Activated CD8-positive, alpha-beta memory T cell treated with anti-CD3 and anti-CD28 coated beads, Interleukin-2, amount 50 U/mL, for 1 hour (primary cell): Measurements from ENCODE around the gene USH2A.

Experiments
- DNase-seq: peaks from one replicate; pipeline ENCODE4 v3.0.0-alpha.2; 2020; ENCODE audit errors: extremely low read depth

The USH2A gene

DNA sequence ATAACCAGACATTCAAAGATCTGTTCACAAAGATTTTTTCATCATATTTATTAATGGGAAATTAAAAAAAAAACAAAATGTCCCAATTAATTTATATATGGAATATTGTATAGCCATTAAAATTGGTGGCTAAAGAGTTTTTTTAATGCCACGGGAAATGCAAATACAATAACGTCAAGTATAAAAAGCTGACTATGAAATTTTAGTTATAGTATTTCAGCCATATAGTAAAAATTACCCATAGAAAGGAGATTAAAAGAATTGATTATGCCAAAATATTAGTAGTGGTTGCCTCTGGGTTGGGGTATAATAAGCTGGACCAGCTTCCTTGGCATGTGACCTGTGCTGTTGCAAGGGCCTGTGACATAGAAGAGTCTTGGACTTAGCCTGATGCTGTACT lies 777.4 kb downstream of the USH2A start:
- no peak for DNase-seq

DNA sequence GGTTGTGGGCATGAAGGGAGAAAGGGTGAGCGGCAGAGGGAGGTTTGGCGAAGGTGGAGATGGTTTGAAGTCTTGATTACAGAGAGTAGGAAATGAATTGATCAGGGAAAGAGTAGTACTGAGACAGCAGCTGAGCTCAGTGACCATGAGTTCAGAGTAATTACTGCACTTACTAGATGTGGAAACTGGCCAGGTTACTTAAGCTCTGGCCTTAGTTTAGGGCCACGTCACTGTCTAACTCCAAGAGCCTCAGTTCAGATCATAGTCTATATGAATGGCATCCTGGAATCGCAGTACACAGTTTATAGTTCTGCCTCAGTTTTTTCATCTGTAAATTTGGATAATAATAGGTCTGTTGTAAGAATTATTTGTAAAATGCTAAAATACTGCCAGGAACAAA lies 778.1 kb downstream of the USH2A start:
- DNase-seq, result no peak

DNA sequence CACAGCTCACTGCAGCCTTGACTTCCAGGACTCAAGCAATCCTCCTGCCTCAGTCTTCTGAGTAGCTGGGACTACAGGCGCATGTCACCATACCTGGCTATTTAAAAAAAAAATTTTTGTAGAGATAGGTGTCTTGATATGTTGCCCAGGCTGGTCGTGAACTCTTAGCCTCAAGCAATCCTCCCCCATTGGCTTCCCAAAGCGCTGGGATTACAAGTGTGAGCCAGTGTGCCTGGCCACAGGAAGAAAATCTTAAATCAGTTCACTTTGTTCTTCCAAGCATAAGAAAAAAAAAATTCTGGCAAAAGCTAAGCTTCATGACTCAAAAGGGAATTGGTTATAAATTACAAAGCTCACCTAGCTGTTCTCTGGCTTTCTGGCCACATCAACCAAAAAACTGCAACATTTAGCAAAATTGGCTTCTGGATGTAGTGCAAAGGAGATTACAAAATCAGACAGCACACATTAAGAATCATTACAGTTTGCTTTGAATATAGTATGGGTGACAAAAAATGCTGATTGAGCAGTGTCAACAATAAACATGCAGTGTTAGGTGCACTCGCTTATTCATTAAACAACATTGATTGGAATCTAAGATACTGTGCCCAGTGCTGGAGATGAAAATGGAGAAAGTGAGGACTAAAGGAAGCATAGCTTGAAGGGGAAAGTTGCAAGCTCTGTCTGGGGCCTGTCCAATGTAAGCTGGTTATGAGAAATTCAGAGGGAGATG lies 779.5 kb downstream of the USH2A start:
- no peak for DNase-seq

DNA sequence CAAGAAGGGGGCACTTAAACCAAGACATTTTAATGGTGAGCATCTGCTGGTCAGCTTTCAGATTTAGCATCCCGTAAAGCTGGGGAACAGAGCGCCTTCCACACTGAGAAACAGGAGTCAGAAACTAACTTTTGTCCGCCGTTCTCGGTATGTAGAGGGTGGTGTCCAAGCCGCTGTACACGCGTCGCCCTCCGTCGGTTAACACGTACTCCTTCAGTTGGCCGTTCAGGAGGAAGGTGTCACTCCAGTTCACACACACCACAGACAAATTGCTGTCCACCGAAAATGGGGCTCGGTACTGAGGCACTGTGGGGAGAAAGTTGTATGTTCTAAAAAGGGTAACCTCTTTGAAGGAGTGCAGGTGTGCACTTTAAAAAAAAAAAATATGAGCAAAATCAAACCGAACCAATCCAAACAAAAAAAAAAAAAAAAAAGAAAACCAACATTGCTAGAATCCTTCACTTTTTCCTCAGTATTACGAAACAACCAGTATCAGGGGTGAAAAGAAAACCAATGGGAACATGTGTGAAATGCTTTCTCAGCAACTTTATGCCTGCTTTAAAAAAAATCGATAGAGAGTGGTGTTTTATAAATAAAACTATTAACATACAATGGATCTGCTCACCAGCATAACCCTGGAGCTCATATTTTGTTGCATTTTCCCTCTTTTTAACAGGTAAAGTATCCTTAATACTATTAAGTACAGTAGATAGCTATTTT lies 782.7 kb downstream of the USH2A start:
- no peak for DNase-seq

DNA sequence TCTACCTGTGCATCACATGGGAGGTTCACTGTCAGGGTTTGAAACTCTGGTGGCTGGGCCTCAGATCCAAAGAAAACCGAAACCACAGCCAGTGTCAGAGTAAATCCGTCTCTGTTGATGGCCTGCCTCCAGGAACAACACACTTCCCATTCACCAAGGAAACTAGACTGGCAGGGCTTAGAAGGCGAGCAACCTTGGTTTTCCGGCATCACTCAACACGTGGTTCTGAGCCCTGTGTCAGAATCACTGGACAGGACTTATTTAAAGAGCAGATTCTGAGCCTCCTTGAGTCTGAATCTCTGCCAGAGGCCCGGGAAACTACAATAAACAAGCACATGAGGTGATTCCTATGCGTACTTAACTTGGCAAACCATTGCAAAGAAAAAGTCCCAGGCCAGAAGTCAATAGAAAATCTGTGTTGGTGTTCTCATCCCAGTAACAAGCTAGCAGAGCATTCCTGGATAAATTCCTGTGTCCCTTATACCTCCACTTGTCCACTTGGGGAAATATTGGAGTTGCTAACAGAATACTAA lies 786.1 kb downstream of the USH2A start:
- no peak for DNase-seq

DNA sequence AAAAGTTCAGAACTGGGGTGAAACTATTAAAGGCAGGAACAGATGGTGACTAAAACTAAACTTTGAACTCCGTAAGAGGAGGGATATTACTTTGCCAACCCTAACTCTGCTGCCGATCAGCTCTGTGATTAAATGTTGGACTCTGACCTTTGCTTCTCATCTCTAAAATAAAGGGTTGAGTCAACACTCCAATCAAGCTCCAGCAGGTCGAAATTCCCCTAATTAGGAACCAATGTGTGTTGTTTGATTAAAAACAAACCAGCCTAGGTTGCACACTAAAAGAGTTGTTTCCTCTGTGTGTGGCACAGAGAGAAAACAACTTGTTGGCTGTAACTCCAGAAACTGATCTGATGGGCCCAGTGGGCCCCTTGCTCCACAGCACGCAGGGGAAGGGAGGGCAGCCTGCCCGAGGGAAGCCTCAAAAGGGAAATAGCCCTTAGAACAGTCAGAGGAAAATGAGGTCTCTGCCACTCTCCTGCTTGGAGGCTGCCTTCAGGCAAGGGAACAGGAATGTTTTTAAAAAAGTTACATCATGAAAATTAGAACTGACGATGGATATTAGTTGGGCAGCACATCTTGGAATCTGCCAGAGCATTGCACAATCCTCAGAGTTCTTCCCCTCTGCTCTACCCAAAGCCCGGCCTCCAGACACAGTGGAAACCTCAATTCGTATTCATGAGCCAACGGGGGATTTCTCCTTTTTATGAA lies 786.8 kb downstream of the USH2A start:
- no peak for DNase-seq

DNA sequence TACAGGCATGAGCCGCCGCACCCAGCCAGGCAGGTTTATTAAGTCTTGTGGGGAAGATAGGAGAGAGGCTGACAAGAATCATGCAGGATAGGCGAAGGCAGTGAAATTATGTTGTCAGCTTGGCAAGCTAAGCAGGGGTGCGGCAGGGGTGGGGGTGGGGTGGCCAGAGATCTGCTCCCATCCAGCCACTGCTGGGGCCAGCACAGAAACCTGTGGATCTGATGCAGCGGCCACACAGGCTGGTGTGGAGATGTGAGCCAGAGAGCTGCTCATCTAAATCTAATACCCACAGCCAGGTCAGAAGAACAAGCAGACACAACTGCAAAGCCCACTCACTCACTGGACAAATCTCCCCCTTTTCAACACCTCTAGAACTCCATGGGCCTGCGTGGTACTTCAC lies 787.4 kb downstream of the USH2A start:
- DNase-seq, result no peak

DNA sequence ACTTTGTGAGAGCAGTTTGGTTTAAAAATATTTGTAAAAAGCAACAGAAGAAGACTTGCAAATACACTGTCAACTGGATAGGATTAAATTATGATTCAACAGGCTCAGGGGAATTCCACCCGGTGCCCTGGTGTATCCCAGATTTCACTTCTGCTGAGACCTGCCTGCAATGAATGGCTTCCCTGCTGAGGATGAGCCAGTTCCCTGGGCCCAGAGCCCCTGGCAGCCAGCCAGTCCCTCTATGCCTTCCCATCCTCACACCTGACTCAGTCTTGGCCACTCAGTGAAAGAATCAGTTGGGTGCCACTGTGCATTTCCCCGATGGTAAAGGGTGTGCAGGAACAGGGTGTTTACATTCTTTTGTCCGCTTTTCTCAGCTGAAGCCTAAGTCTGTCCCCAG lies 791.8 kb downstream of the USH2A start:
- DNase-seq, result no peak

DNA sequence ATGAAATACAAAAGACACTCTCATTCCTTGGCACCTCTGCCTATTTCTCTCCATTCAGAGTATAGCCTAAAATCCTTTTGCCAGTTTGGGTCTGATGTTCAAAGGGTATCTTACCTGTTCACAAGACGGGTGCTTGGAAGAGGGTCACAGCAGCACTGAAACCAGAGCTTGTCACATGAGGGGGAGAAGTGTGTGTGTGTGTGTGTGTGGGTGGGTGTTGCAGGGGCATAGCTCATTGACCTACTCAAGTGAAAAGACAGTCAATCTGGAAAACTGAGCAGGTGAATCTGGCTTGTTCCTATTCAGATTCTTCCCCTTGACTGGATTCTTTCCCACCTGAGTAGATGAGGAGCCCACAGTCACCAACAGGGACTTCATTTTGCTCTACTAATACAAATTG lies 792.2 kb downstream of the USH2A start:
- no peak for DNase-seq

DNA sequence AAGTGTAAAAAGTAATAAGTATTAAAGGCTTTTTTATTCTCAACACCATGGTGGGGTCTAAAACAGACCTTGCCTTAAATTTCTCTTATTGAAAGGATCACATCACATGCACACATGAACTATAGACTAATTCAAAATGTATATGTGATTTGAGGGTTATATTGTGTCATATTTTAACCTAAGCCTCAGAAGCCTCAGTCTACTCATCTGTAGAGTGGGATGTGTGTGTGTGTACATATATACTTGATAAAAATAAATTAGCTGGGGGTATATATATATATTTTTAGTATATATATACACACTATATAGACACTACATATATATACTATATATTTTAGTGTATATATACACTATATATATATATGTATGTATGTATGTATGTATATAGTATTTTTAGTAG lies 797.3 kb downstream of the USH2A start:
- no peak for DNase-seq

DNA sequence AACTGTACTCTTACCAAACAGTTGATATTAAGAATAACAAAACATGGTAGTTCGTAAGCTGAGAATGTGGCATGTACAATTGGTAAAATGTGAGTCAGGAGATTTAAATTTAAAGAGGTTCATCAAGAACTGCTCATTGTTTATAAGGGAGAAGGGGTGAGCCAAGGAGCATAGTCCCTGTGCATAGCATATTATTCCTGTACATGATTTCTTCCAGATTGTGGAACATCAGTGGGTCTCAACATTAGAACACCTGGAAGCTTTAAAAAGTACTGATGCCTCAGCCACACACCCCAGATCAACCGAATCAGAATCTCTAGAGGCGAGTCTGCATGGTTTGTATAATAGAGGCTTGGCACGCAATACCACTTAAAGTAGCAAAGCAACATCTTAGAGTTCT lies 800.1 kb downstream of the USH2A start:
- DNase-seq, result no peak

DNA sequence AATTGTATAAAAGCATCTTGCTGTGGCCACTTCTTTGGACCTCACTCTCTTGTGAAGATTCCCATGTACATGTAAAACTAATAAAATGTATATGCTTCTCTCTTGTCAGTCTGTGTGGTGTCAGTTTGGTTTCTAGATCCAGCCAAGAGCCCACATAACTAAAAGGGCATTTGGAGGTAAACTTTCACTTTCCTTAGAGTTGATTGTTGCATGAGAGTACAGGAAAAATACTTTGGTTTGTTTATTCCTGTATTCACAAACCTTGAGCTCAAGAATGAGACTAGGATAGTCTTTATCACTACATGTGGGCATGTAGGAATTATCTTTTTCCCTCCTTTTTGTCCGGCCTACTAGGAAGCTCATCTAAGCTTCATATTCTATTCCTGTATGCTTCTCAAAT lies 805.3 kb downstream of the USH2A start:
- DNase-seq, result no peak

DNA sequence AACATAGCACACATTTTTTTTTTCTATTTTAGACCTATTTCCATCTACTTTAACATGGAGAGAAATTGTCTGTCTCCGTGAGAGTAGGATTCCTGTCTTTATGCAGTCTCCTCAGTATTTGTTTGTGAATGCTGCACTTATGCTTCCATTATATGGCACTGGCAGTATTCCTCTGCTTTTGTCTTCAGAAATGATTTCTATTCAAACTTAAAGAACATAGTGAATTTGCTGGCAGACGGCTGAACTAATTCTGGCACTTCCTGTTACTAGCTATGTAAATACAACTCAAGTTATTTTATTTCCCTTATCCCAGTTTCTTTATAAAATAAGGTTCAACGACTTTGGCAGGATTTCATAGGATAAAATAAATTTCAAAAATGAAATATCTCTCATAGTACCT lies 810.9 kb downstream of the USH2A start:
- DNase-seq, result no peak

DNA sequence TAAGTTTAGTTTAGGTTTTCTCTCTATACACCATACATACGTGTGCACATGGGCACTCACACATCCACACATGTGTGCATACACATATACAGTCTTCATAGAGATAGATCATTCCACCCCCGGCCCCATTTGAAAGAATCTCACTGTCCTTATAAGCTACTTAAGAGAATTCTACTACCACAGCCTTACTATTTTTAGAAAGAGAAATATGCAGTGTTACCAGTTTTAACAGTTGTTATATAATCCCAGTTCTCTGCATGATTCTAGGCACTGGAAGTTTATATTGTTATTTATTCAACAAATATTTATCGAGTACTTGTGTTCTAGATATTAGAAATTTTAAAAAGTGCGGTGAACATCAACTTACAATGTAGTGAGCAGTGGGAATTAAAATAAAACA lies 814.6 kb downstream of the USH2A start:
- DNase-seq, result no peak

DNA sequence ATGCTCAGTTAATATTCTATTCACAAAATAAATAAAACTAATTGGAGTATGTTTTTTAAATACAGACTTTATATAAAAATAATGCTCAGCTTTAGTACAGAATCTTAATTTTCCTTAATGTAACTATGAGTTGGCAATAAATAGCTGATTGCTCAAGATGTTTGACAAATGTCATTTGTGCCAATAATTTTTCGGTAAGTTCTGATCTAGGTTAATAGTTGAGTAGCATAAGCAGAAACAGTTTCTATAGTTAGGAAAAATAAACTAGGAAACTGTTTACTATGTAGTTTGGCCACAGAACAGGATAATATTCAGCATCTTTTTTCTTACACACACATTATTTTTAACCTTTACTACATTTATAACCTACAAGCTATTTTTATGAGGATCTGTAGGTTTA lies 815.8 kb downstream of the USH2A start:
- DNase-seq, result no peak

DNA sequence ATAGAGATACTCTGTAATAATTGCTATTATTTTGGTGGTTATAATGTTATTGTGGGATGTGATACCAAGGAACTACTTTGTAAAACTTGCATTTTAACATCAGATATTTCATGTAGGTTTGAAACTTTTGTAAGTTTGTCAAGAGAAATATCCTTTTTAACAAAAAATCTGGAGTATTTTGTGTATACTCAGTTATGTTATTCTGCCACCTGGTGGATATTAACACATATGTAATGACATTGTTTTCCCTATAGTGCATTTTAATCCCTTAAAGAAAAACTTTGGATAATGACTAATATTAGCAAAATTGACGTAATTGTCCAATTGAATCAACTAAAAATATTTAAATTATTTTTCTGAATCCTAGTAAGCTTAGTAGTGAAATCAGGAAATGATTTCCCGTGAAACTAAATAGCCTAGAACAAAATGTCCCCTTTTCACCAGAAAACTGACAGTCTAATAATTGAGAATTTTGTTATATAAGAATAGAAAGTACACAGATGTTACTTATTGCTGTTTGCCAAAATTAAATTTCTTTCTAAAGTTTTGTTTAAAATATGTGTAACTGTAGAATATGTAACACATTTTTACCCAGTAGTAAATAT lies 816.6 kb downstream of the USH2A start:
- DNase-seq, result no peak

DNA sequence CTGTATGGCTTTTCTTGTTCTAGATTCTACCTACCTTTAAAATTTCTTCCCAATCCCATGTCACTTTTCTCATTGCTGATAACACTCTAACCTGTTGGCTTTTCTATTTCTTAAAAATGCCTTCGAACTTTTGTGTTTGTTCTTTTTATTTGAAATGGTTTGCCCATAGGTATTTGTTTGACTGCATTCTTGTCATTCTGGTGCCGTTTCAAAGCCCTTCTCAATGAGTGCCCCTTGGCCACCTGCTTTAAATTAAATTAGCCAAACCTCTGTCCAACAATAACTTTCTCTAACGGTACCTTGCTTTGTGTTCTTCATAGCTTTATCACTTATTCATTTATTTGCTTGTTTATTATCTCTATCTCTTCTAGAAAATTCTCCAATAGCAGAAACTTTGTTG lies 817.2 kb downstream of the USH2A start:
- DNase-seq, result no peak

DNA sequence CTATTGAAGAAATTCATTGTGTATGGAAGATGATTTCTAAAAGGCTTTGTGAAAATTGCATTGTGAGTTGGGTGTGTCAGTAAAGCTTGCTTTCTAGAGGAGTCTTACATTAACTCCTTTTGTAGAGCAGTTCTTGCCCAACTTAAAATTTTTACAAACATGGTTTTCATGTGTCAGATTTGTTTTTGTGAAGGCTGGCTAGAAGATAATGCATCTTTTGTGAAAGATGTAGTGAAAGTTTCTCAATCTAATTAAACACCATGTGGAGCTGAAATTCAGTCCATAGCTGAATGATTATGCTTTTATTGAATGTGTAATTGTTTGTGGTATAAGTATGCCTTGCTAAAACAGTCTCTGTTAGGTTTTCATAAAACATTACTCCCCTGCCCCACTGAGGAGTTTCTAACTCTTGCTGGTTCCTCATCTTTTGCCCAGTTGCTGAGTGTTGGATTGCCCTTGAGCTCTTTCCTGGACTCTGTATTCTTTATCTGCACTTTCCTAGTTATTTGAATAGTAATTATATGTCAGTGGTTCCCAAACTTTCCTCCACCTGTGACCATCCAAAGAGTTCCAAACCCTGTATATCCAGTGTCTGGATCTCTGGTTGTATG lies 818.1 kb downstream of the USH2A start:
- no peak for DNase-seq

DNA sequence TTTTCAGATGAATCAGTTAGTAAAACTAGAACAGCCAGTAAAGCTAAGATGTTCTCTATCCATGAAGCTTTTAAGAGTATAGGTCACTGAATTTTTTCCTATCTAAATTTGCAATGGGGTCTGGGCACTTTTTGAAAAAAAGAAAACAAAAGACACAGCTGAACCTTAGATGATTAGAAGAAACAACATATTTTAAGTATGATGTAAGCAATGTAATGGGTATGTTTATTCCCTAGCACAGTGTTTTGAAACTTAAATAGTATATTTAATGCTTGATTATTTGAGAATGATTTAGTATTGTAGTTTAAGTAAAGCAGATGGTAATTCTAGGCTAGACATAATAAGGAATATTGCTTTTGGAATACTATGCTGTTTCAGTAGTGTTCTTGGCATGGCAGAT lies 819.9 kb downstream of the USH2A start:
- DNase-seq, result no peak

DNA sequence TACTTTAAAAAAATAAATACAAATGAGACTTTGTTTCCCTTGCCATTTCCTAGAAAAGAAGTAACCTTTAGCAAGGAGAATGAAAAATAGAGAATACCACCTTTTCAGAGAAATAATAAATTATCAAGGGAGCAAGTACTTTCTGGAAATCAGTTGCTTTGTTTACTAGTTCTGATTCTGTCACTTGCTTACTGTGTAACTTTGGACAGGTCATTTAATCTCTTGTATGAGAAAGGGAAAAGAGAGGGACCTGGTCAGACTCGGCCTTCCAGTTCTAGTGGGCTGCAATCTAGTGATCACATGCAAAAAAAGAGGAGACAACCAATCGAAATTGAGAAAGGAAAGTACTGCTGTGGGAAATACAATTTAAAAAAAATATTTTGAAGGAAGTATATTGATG lies 822.0 kb downstream of the USH2A start:
- no peak for DNase-seq

DNA sequence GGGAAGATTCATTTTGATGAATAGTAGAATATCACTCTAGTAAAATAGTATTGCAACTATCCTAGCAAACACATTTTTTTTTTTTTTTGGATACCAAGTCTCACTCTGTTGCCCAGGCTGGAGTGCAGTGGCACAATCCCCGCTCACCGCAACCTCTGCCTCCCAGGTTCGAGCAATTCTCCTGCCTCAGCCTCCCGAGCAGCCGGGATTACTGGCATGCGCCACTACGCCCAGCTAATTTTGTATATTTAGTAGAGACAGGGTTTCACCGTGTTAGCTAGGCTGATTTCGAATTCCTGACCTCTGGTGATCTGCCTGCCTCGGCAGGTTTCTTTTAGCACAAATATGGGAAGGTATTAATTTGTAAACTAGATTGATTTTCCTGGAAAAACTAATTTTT lies 822.4 kb downstream of the USH2A start:
- DNase-seq, result no peak

DNA sequence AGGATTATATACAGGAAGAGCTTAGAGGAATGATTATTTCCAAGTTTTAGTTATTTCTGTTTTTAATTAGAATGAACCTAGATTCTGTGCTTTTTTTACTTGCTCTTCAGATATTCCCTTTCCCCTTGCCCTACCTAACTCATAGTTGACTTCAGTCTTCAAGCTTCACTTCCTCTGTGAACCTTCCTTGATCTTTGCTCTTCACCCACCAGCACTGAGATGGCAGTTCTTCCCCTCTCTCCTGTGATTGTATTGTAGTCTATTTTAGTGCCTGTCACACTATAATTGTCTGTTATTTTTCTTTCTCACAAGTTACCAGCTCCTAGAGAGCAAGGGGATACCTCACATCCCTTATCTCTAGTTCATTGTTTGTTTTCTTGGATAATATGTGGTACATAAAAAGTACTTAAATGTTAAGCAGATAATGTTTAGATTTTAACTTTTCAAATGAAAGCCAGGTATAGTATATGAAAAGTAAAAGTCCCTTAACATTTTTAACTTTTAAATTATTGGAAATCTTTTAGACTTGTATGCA lies 822.9 kb downstream of the USH2A start:
- DNase-seq, result no peak
